ENCODE measurements around the gene BEND7. TPM values are rescaled to one million over a fixed set of nuclear protein-coding genes. Genes with fewer than 3 reads are reported as not detected.
"Not testable (repeated sequence)": the region's sequence is repeated elsewhere in the genome, so short reads cannot be mapped to it uniquely, and the experiment has no call there.

The BEND7 gene
- total and polyA plus RNA-seq, 2 donors = 0.66 to 2.1 TPM

DNA sequence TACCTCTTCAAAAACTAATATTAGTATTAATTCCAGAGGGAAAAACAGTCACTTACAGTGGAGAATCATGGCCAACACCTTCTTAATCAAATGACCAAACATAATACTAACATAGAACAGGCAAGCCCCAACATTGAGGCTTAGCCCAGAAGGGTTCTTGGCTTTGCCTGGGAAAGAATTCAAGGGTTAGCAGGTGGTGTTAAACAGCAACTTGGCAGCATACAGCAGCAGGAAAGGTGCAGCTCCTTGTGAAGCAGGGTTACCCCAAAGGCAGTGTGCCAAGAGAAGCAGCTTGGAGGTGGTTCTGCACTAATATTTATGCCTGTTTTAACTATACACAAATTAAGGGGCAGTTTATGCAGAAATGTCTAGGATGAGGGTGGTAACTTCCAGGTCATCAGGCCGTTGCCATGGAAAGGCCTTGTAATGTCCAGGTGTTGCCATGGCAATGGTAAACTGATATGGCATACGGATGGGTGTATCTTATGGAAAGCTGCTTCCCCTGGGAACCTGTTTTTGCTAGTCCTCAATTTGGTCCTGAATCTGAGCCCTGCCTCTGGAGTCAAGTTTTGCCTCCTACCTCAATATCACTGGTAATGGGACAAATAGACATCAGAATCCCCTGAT is 27.2 kb upstream of the BEND7 start:
- no peak for DNase-seq (ENCODE audit: low read depth in 6 of 9, low spot score in 9 of 9)
- no peaks in the 10 kb centered on the region for H3K9me3 ChIP-seq (ENCODE audit: control insufficient read depth in 2 of 2, insufficient read depth in 1 of 2, low read length in 1 of 2)
- WGBS = 88% methylated on average over 2 of the region's 2 CpGs

GRCh38 chr10:13550802-13551201 is 22.0 kb upstream of the BEND7 start:
- WGBS = 70% methylated on average over 2 of the region's 2 CpGs
- DNase-seq (ENCODE audit: low read depth in 6 of 9, low spot score in 9 of 9) = no peak
- Histone ChIP-seq H3K4me3 (ENCODE audit: low read length in 2 of 2) (no peak overlapping the region), H3K9me3 (ENCODE audit: control insufficient read depth in 2 of 2, insufficient read depth in 1 of 2, low read length in 1 of 2) (peaks cover 0 to 2% of the 10 kb centered on the region in 2 donors), H3K27ac (ENCODE audit: low read depth in 1 of 2, low read length in 1 of 2) (no peak overlapping the region), H3K36me3 (ENCODE audit: control insufficient read depth in 2 of 2, insufficient read depth in 2 of 2, low read length in 1 of 2) (no peaks in the 10 kb centered on the region), H3K4me1 (ENCODE audit: control insufficient read depth in 2 of 2, insufficient read depth in 2 of 2, low read length in 2 of 2) (no peaks in the 10 kb centered on the region), H3K27me3 (ENCODE audit: control insufficient read depth in 2 of 2, insufficient read depth in 1 of 2, low read length in 1 of 2) (no peaks in the 10 kb centered on the region)

More for the DNA sequence above, 27.2 kb upstream of the BEND7 start:
- no peaks in the 10 kb centered on the region for H3K27me3 ChIP-seq (ENCODE audit: control insufficient read depth in 2 of 2, insufficient read depth in 1 of 2, low read length in 1 of 2)
- no peaks in the 10 kb centered on the region for H3K36me3 ChIP-seq (ENCODE audit: control insufficient read depth in 2 of 2, insufficient read depth in 2 of 2, low read length in 1 of 2)
- H3K4me3 ChIP-seq (ENCODE audit: low read length in 2 of 2) = no peak overlapping the region
- no peak overlapping the region for H3K27ac ChIP-seq (ENCODE audit: low read depth in 1 of 2, low read length in 1 of 2)
- H3K4me1 ChIP-seq (ENCODE audit: control insufficient read depth in 2 of 2, insufficient read depth in 2 of 2, low read length in 2 of 2) = no peaks in the 10 kb centered on the region

- H3K36me3 ChIP-seq (ENCODE audit: control insufficient read depth in 2 of 2, insufficient read depth in 2 of 2, low read length in 1 of 2) = no peaks in the 10 kb centered on the region
- DNase-seq (ENCODE audit: low read depth in 6 of 9, low spot score in 9 of 9) = no peak
- no peaks in the 10 kb centered on the region for H3K4me1 ChIP-seq (ENCODE audit: control insufficient read depth in 2 of 2, insufficient read depth in 2 of 2, low read length in 2 of 2)
- no peak overlapping the region for H3K27ac ChIP-seq (ENCODE audit: low read depth in 1 of 2, low read length in 1 of 2)
- H3K27me3 ChIP-seq (ENCODE audit: control insufficient read depth in 2 of 2, insufficient read depth in 1 of 2, low read length in 1 of 2) = peaks cover 3 to 4% of the 10 kb centered on the region in 2 donors
- no peaks in the 10 kb centered on the region for H3K9me3 ChIP-seq (ENCODE audit: control insufficient read depth in 2 of 2, insufficient read depth in 1 of 2, low read length in 1 of 2)
- 96% methylated on average over 5 of the region's 5 CpGs for WGBS
- no peak overlapping the region for H3K4me3 ChIP-seq (ENCODE audit: low read length in 2 of 2)
Observed at GRCh38 chr10:13542533-13542932, 13.7 kb upstream of the BEND7 start.

- WGBS = 92% methylated on average over 9 of the region's 9 CpGs
- not testable (repeated sequence) for H3K9me3 ChIP-seq (ENCODE audit: control insufficient read depth in 2 of 2, insufficient read depth in 1 of 2, low read length in 1 of 2); H3K4me1 ChIP-seq (ENCODE audit: control insufficient read depth in 2 of 2, insufficient read depth in 2 of 2, low read length in 2 of 2); H3K4me3 ChIP-seq (ENCODE audit: low read length in 2 of 2); H3K36me3 ChIP-seq (ENCODE audit: control insufficient read depth in 2 of 2, insufficient read depth in 2 of 2, low read length in 1 of 2); DNase-seq (ENCODE audit: low read depth in 6 of 9, low spot score in 9 of 9); H3K27ac ChIP-seq (ENCODE audit: low read depth in 1 of 2, low read length in 1 of 2)
- peaks cover 3 to 16% of the 10 kb centered on the region in 2 donors for H3K27me3 ChIP-seq (ENCODE audit: control insufficient read depth in 2 of 2, insufficient read depth in 1 of 2, low read length in 1 of 2)
Observed at GRCh38 chr10:13537985-13538384, 9.2 kb upstream of the BEND7 start.

GRCh38 chr10:13536674-13537366 is 8.0 kb upstream of the BEND7 start:
- H3K4me3 ChIP-seq (ENCODE audit: low read length in 2 of 2) = no peak overlapping the region
- peak in 7 of 9 donors; percentile 8 to 51 (median 21) for DNase-seq (ENCODE audit: low read depth in 6 of 9, low spot score in 9 of 9)
- H3K9me3 ChIP-seq (ENCODE audit: control insufficient read depth in 2 of 2, insufficient read depth in 1 of 2, low read length in 1 of 2) = no peaks in the 10 kb centered on the region
- 64% methylated on average over 11 of the region's 11 CpGs for WGBS
- no peak overlapping the region for H3K27ac ChIP-seq (ENCODE audit: low read depth in 1 of 2, low read length in 1 of 2)
- peaks cover 1 to 17% of the 10 kb centered on the region in 2 donors for H3K27me3 ChIP-seq (ENCODE audit: control insufficient read depth in 2 of 2, insufficient read depth in 1 of 2, low read length in 1 of 2)
- H3K36me3 ChIP-seq (ENCODE audit: control insufficient read depth in 2 of 2, insufficient read depth in 2 of 2, low read length in 1 of 2) = no peaks in the 10 kb centered on the region
- H3K4me1 ChIP-seq (ENCODE audit: control insufficient read depth in 2 of 2, insufficient read depth in 2 of 2, low read length in 2 of 2) = no peaks in the 10 kb centered on the region

DNA sequence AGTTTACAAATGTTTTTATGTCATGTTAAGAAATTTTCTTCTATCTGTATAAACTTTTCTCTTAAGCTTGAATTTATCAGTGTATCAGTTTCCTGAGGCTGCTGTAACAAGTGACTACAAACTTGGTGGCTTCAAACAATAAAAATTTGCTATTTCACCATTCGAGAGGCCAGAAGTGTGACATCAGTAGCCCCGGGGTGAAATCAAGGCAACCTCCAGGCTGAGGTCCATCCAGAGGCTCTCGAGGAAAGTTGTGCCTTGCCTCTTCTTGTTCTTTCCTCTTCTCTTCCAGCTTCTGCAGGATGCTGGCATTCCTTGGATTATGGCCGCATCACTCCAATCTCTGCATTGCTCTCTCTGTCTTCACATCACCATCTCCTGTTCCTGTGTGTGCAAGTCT is 6.5 kb upstream of the BEND7 start:
- H3K4me3 ChIP-seq (ENCODE audit: low read length in 2 of 2) = no peak overlapping the region
- H3K36me3 ChIP-seq (ENCODE audit: control insufficient read depth in 2 of 2, insufficient read depth in 2 of 2, low read length in 1 of 2) = no peaks in the 10 kb centered on the region
- 84% methylated on average over 4 of the region's 4 CpGs for WGBS
- no peak for DNase-seq (ENCODE audit: low read depth in 6 of 9, low spot score in 9 of 9)
- no peaks in the 10 kb centered on the region for H3K9me3 ChIP-seq (ENCODE audit: control insufficient read depth in 2 of 2, insufficient read depth in 1 of 2, low read length in 1 of 2)
- no peaks in the 10 kb centered on the region for H3K4me1 ChIP-seq (ENCODE audit: control insufficient read depth in 2 of 2, insufficient read depth in 2 of 2, low read length in 2 of 2)
- no peak overlapping the region for H3K27ac ChIP-seq (ENCODE audit: low read depth in 1 of 2, low read length in 1 of 2)
- peaks cover 11 to 29% of the 10 kb centered on the region in 2 donors for H3K27me3 ChIP-seq (ENCODE audit: control insufficient read depth in 2 of 2, insufficient read depth in 1 of 2, low read length in 1 of 2)

DNA sequence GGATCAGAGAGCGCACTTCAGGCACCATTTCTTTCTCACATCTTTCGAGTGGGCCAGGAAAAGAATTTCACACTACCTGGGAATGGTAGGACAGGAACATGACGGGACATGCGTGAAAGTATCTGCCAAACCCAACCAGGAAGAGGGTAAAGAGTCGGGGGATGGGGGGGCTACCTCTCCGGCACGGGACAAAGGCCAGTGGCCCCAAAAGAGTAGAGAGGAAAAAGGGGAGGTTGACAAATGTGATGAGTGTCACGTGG is 830 bp upstream of the BEND7 start:
- WGBS = 41% methylated on average over 8 of the region's 8 CpGs
- Histone ChIP-seq H3K36me3 (ENCODE audit: control insufficient read depth in 2 of 2, insufficient read depth in 2 of 2, low read length in 1 of 2) (no peaks in the 10 kb centered on the region), H3K27me3 (ENCODE audit: control insufficient read depth in 2 of 2, insufficient read depth in 1 of 2, low read length in 1 of 2) (peaks cover 51 to 71% of the 10 kb centered on the region in 2 donors), H3K4me3 (ENCODE audit: low read length in 2 of 2) (no peak overlapping the region), H3K4me1 (ENCODE audit: control insufficient read depth in 2 of 2, insufficient read depth in 2 of 2, low read length in 2 of 2) (peaks cover 0 to 4% of the 10 kb centered on the region in 2 donors), H3K27ac (ENCODE audit: low read depth in 1 of 2, low read length in 1 of 2) (no peak overlapping the region), H3K9me3 (ENCODE audit: control insufficient read depth in 2 of 2, insufficient read depth in 1 of 2, low read length in 1 of 2) (no peaks in the 10 kb centered on the region)
- no peak for DNase-seq (ENCODE audit: low read depth in 6 of 9, low spot score in 9 of 9)

GRCh38 chr10:13528123-13528874 is 515 bp downstream of the BEND7 start:
- DNase-seq (ENCODE audit: low read depth in 6 of 9, low spot score in 9 of 9) = no peak
- H3K27ac ChIP-seq (ENCODE audit: low read depth in 1 of 2, low read length in 1 of 2) = no peak overlapping the region

GRCh38 chr10:13527864-13528122 is 1.0 kb downstream of the BEND7 start:
- H3K4me3 ChIP-seq (ENCODE audit: low read length in 2 of 2) = peak overlapping the region in 1 of 2 donors; percentile 52
- H3K9me3 ChIP-seq (ENCODE audit: control insufficient read depth in 2 of 2, insufficient read depth in 1 of 2, low read length in 1 of 2) = no peaks in the 10 kb centered on the region
- peaks cover 51 to 74% of the 10 kb centered on the region in 2 donors for H3K27me3 ChIP-seq (ENCODE audit: control insufficient read depth in 2 of 2, insufficient read depth in 1 of 2, low read length in 1 of 2)
- no peak overlapping the region for H3K27ac ChIP-seq (ENCODE audit: low read depth in 1 of 2, low read length in 1 of 2)
- no peak for DNase-seq (ENCODE audit: low read depth in 6 of 9, low spot score in 9 of 9)
- peaks cover 0 to 4% of the 10 kb centered on the region in 2 donors for H3K4me1 ChIP-seq (ENCODE audit: control insufficient read depth in 2 of 2, insufficient read depth in 2 of 2, low read length in 2 of 2)
- H3K36me3 ChIP-seq (ENCODE audit: control insufficient read depth in 2 of 2, insufficient read depth in 2 of 2, low read length in 1 of 2) = no peaks in the 10 kb centered on the region
- WGBS = 40% methylated on average over 5 of the region's 5 CpGs

More at GRCh38 chr10:13528123-13528874, 515 bp downstream of the BEND7 start:
- Histone ChIP-seq H3K4me3 (ENCODE audit: low read length in 2 of 2) (peak overlapping the region in 1 of 2 donors; percentile 52), H3K9me3 (ENCODE audit: control insufficient read depth in 2 of 2, insufficient read depth in 1 of 2, low read length in 1 of 2) (no peaks in the 10 kb centered on the region), H3K27me3 (ENCODE audit: control insufficient read depth in 2 of 2, insufficient read depth in 1 of 2, low read length in 1 of 2) (peaks cover 51 to 74% of the 10 kb centered on the region in 2 donors), H3K4me1 (ENCODE audit: control insufficient read depth in 2 of 2, insufficient read depth in 2 of 2, low read length in 2 of 2) (peaks cover 0 to 4% of the 10 kb centered on the region in 2 donors), H3K36me3 (ENCODE audit: control insufficient read depth in 2 of 2, insufficient read depth in 2 of 2, low read length in 1 of 2) (no peaks in the 10 kb centered on the region)
- WGBS = 2% methylated on average over 104 of the region's 104 CpGs
